HT-29 (cell line): ENCODE data around the gene CD8B. TPM values are rescaled to one million over a fixed set of nuclear protein-coding genes. Genes with fewer than 3 reads are reported as not detected.
"Not testable (repeated sequence)": the region's sequence is repeated elsewhere in the genome, so short reads cannot be mapped to it uniquely, and the experiment has no call there.

ENCODE experiments used
- DNase-seq: peaks from one replicate; pipeline ENCODE4 v3.0.0-alpha.2; 2015; ENCODE audit warnings: low spot score
- total RNA-seq: library from RNA; depleted of rRNA; stranded (reverse); fragments of >200 nt; shearing (Covaris generic); gene quantifications from 2 replicates; pipeline ENCODE4 v1.2.3, GENCODE V29; 2014; rRNA removed

CD8B gene
- total RNA-seq: not detected in 2 replicates

GRCh38 chr2:86861628-86862379, at the start of gene CD8B:
Gene CD8B (minus strand): TSS chr2:86861886. CDS start chr2:86861865, 21 bp downstream.
- DNase-seq: not testable (repeated sequence)

- DNase-seq: not testable (repeated sequence)
These were observed 44.2 kb upstream of the CD8B start for GRCh38 chr2:86905868-86906267.

GRCh38 chr2:86900687-86901086, 39.0 kb upstream of the CD8B start:
- peak; percentile 11 for DNase-seq

GRCh38 chr2:86886026-86886425, 24.3 kb upstream of the CD8B start:
- not testable (repeated sequence) for DNase-seq

- not testable (repeated sequence) for DNase-seq
These were observed 21.2 kb upstream of the CD8B start for GRCh38 chr2:86882865-86883264.

- not testable (repeated sequence) for DNase-seq
These were observed 20.5 kb upstream of the CD8B start for GRCh38 chr2:86882118-86882665.

- not testable (repeated sequence) for DNase-seq
These were observed 17.3 kb upstream of the CD8B start for GRCh38 chr2:86878986-86879385.

- not testable (repeated sequence) for DNase-seq
These were observed 9.3 kb upstream of the CD8B start for GRCh38 chr2:86870941-86871340.

- DNase-seq: not testable (repeated sequence)
These were observed 7.3 kb upstream of the CD8B start for GRCh38 chr2:86868895-86869468.

GRCh38 chr2:86862380-86862703, 656 bp upstream of the CD8B start:
- DNase-seq: not testable (repeated sequence)

- DNase-seq: not testable (repeated sequence)
These were observed 511 bp downstream of the CD8B start for GRCh38 chr2:86861175-86861574.

GRCh38 chr2:86860573-86860972, 1.1 kb downstream of the CD8B start:
- not testable (repeated sequence) for DNase-seq

GRCh38 chr2:86857688-86858087, 4.0 kb downstream of the CD8B start:
- DNase-seq: not testable (repeated sequence)

- not testable (repeated sequence) for DNase-seq
These were observed 5.2 kb downstream of the CD8B start for GRCh38 chr2:86856498-86856897.

GRCh38 chr2:86855981-86856380, 5.7 kb downstream of the CD8B start:
- DNase-seq: peak; percentile 41

- not testable (repeated sequence) for DNase-seq
These were observed 10.1 kb downstream of the CD8B start for GRCh38 chr2:86851581-86851980.

GRCh38 chr2:86842607-86843234, 19.0 kb downstream of the CD8B start:
- DNase-seq: not testable (repeated sequence)

GRCh38 chr2:86841330-86841729, 20.4 kb downstream of the CD8B start:
- not testable (repeated sequence) for DNase-seq

- not testable (repeated sequence) for DNase-seq
These were observed 21.7 kb downstream of the CD8B start for GRCh38 chr2:86839871-86840548.

GRCh38 chr2:86839455-86839854, 22.2 kb downstream of the CD8B start:
- not testable (repeated sequence) for DNase-seq

GRCh38 chr2:86837714-86838113, 24.0 kb downstream of the CD8B start:
- DNase-seq: not testable (repeated sequence)
